Epithelial cell of esophagus (primary cell): ENCODE data around the gene ABHD17B.

Experiments used
- DNase-seq: peaks from one replicate; pipeline ENCODE4 v3.0.0; 2010; ENCODE audit warnings: low read depth
- H3K4me3 ChIP-seq: 2 replicates; pipeline ENCODE4 v1.5.1; 2011; ENCODE audit warnings: mild to moderate bottlenecking, low read length, control low read depth
- TF ChIP-seq, protein P1 (sequence below): IDR thresholded peaks from 2 replicates; pipeline ENCODE4 v1.5.1; 2011; ENCODE audit warnings: low read depth, mild to moderate bottlenecking, low read length, control low read depth, inconsistent platforms; ENCODE audit not compliant: insufficient read depth; ENCODE audit errors: missing control alignments

Gene ABHD17B

DNA sequence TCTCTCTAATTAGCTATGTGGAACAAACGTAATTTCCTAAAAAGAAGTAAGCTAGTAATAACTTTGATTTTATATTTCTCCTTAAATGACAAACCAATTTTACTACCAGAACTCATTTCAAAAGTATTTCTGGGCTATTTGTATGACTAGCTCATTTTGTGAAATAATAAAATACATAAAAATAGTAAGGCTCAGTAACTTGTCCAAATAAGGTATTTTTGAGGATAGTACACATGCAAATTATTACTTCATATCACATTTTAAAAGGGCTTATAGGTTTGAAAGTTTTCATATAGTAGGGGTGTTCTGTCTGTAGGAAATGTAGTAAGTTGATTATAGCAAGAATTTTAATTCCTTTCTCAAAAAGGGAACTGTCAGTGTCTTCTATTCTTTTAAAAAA, 26.9 kb upstream of the ABHD17B start:
- TF ChIP-seq, protein P1, sequence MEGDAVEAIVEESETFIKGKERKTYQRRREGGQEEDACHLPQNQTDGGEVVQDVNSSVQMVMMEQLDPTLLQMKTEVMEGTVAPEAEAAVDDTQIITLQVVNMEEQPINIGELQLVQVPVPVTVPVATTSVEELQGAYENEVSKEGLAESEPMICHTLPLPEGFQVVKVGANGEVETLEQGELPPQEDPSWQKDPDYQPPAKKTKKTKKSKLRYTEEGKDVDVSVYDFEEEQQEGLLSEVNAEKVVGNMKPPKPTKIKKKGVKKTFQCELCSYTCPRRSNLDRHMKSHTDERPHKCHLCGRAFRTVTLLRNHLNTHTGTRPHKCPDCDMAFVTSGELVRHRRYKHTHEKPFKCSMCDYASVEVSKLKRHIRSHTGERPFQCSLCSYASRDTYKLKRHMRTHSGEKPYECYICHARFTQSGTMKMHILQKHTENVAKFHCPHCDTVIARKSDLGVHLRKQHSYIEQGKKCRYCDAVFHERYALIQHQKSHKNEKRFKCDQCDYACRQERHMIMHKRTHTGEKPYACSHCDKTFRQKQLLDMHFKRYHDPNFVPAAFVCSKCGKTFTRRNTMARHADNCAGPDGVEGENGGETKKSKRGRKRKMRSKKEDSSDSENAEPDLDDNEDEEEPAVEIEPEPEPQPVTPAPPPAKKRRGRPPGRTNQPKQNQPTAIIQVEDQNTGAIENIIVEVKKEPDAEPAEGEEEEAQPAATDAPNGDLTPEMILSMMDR, result no peak
- DNase-seq, result no peak
- H3K4me3 ChIP-seq, result no peak overlapping the region

DNA sequence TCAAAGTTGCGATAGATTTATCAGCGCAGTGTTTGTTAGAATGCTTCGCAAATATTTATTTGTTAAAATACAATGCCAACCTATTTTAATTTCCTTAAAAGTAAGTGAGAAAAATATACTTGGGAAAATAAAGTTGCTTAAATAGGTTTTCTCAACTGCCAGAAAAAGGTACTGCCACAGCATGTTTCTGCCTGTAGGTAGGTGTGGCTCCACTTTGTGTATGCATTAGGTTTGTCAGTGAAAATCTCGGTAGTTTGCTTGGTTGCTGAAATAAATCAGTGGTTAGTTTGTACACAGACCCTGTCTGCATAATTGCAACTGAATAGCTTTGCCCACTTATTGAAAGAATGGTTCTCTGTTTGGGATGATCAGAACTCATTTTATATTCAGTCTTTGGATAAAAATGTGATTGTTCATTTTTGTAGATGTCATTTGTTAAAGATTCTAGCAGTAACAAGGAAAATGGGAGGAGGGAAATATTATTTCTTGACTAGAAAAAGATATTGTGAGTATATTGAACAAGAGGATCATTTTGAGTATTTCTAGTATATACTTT, 26.2 kb upstream of the ABHD17B start:
- peak; percentile 72 for DNase-seq
- TF ChIP-seq, protein P1, result no peak
- peak overlapping the region; percentile 4 for H3K4me3 ChIP-seq

DNA sequence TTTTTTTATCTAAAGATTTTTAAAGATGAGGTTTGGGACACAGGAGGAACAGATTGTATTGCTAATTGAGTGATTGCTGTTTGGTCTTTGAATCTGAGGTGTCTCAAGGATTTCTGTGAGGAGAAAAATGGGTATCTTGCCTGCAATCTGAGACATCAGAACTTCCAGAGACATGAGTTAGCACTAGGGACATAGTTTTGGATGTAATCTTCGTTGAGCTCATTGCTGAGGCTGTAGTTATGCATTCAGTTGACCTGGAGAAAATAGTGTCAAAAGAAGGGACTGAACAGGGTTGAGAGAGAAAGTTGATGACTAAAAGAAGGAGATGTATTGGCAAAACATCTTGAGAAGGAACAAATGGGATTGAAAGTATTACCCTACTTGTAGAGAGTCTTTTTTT, 25.1 kb upstream of the ABHD17B start:
- TF ChIP-seq, protein P1, result no peak

DNA sequence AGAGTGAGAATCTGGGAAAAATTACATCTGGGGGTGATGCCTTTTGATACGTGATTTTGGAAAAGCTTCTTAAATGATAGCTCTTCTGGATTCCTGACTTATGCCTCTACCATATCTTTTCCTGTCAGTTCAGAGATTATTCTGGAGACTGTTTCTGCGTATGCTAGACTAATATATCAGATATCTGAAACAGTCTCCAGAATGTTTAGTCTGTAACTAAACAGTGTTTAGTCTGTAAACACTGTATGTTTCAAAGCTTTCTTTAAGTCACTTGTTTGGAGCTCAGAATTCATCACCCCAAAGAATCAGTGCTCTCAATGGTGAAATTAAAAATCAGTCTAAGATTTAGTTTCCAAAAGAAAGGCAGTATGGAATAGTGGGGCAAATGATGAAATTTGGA, 20.2 kb upstream of the ABHD17B start:
- H3K4me3 ChIP-seq, result no peak overlapping the region
- TF ChIP-seq, protein P1, result no peak
- no peak for DNase-seq

More for the DNA sequence above, 25.1 kb upstream of the ABHD17B start:
- no peak for DNase-seq
- no peak overlapping the region for H3K4me3 ChIP-seq

DNA sequence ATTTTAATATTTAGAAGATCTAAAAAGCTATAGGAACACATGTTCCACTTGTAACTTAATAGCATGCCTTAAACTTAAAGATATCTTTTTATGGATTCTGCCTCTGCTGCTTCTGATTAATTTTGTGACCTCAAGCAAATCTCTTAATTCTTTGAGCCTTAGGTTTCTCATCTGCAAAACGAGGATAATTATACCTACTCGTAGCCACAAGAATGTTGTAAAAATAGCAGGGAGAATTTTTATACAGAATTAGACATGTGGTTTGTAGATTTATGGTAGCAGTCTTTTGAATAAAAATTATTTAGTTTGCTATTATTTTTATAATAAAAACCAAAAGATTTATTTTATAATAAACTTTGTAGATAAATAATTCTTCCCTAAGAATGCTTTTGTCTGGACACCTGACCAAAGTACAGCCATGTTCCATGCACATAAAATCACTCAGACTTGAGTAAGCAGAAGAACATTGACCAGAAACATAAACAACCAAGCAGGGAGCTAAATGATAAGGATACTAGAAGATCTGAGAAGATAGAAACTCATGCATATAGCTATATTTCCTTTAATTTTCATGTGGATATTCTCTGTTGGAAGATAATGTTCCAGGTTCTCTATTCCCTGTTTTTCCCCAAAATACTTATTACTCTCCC, 18.9 kb upstream of the ABHD17B start:
- DNase-seq, result no peak
- TF ChIP-seq, protein P1, result no peak
- H3K4me3 ChIP-seq, result no peak overlapping the region

DNA sequence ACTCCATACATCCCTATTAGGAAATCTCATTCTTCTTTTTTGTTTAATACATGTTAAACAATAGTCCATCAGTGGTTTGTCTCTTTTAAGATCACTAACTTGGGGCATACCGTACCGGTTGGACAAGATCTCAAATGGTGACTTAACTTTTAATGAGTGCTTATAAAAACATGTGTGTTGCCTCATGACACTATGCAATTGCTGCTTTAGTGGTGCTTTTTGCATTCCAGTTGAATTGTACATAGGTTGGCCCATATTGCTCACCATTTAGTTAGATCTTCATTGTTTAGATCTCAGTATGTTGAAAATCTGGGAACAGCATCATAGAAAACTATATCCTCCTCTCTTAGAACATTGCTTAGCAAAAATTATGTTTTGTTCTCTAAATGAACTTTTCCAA, 18.2 kb upstream of the ABHD17B start:
- TF ChIP-seq, protein P1, result no peak
- peak; percentile 98 for DNase-seq
- no peak overlapping the region for H3K4me3 ChIP-seq

DNA sequence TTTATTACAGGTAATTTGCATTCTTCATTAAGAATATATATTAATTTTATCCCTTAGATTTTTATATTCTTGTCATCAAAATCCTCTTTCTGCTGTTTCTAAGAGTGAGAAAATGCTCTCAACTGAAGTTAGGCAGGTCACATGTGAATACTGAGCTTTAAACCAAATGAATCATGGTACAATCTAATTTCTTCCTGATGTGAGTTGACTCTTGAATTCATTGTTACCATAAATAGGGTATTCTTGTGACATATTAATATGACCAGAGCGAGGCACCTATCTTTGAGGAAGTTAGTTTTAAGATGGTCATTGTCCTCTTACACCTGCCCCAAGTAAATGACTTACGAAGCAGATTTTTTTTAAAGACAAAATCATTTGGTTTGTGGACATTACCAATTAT, 17.8 kb upstream of the ABHD17B start:
- H3K4me3 ChIP-seq, result no peak overlapping the region
- peak; percentile 50 for DNase-seq
- TF ChIP-seq, protein P1, result no peak
